ENCODE data around the gene SCIMP. TPM values are rescaled to one million over a fixed set of nuclear protein-coding genes. Genes with fewer than 3 reads are reported as not detected.

SCIMP gene
- total RNA-seq, 2 donors from 2014 or later, result 4.5 to 7.3 TPM

Other genes with a start within 250 kb of the SCIMP start
- 10 to 100 TPM; 52.0 to 72.2 TPM for gene CAMTA2, start 247.2 kb downstream of the SCIMP start, total RNA-seq
- gene INCA1, start 237.3 kb downstream of the SCIMP start, total RNA-seq, result 1 to 10 TPM in 1 of 2 donors, under 1 TPM in 1; 0.60 to 1.3 TPM
- gene KIF1C, start 236.9 kb downstream of the SCIMP start, total RNA-seq, result 100 to 1,000 TPM; 192 to 254 TPM
- under 1 TPM in 1 of 2 donors, not detected in 1; 0.14 TPM for gene SLC52A1, start 199.4 kb downstream of the SCIMP start, total RNA-seq
- gene ZFP3, start 156.4 kb downstream of the SCIMP start, total RNA-seq, result 1 to 10 TPM; 4.1 to 4.6 TPM
- gene ZNF232, start 123.0 kb downstream of the SCIMP start, total RNA-seq, result 1 to 10 TPM; 3.7 to 6.3 TPM
- under 1 TPM in 1 of 2 donors, not detected in 1; 0.19 TPM for gene USP6, start 118.8 kb downstream of the SCIMP start, total RNA-seq
- gene ZNF594, start 43.0 kb downstream of the SCIMP start, total RNA-seq, result 1 to 10 TPM; 5.7 to 6.8 TPM
- gene RABEP1, start 47.4 kb upstream of the SCIMP start, total RNA-seq, result 10 to 100 TPM; 41.5 to 47.3 TPM
- 10 to 100 TPM; 35.9 to 49.1 TPM for gene NUP88, start 184.8 kb upstream of the SCIMP start, total RNA-seq
- gene RPAIN, start 185.3 kb upstream of the SCIMP start, total RNA-seq, result 10 to 100 TPM; 18.9 to 19.7 TPM
- gene C1QBP, start 204.3 kb upstream of the SCIMP start, total RNA-seq, result 10 to 100 TPM; 66.4 to 74.3 TPM
- gene DHX33, start 234.1 kb upstream of the SCIMP start, total RNA-seq, result 1 to 10 TPM; 7.4 to 9.9 TPM

Measured in posterior vena cava (tissue), 2 donors.